ENCODE results near the gene VCAN.

The VCAN gene

GRCh38 chr5:83570916-83571315 is 99.4 kb downstream of the VCAN start:
- no peak overlapping the region for H3K4me3 ChIP-seq (ENCODE audit: low read depth in 1 of 2, low read length in 2 of 2)
- no peak overlapping the region for H3K9ac ChIP-seq (ENCODE audit: low read depth in 1 of 2, low read length in 2 of 2)
- no peaks in the 10 kb centered on the region for H3K36me3 ChIP-seq (ENCODE audit: control insufficient read depth in 1 of 2, insufficient read depth in 2 of 2, low read length in 2 of 2)
- no peaks in the 10 kb centered on the region for H3K4me1 ChIP-seq (ENCODE audit: control insufficient read depth in 1 of 2, insufficient read depth in 2 of 2, low read length in 2 of 2)
- no peaks in the 10 kb centered on the region for H3K27me3 ChIP-seq (ENCODE audit: control insufficient read depth in 1 of 2, insufficient read depth in 2 of 2, low read length in 2 of 2)
- H3K27ac ChIP-seq (ENCODE audit: low read depth, low read length), result no peak overlapping the region
- H3K9me3 ChIP-seq (ENCODE audit: control insufficient read depth in 1 of 2, low read length in 2 of 2), result no peaks in the 10 kb centered on the region

- Histone ChIP-seq H3K4me1 (ENCODE audit: control insufficient read depth in 1 of 2, insufficient read depth in 2 of 2, low read length in 2 of 2) (peaks cover 0 to 3% of the 10 kb centered on the region in 2 donors), H3K9ac (ENCODE audit: low read depth in 1 of 2, low read length in 2 of 2) (no peak overlapping the region), H3K4me3 (ENCODE audit: low read depth in 1 of 2, low read length in 2 of 2) (no peak overlapping the region), H3K36me3 (ENCODE audit: control insufficient read depth in 1 of 2, insufficient read depth in 2 of 2, low read length in 2 of 2) (no peaks in the 10 kb centered on the region), H3K27ac (ENCODE audit: low read depth, low read length) (no peak overlapping the region), H3K27me3 (ENCODE audit: control insufficient read depth in 1 of 2, insufficient read depth in 2 of 2, low read length in 2 of 2) (no peaks in the 10 kb centered on the region), H3K9me3 (ENCODE audit: control insufficient read depth in 1 of 2, low read length in 2 of 2) (no peaks in the 10 kb centered on the region)
Measured at GRCh38 chr5:83572271-83572670, 100.7 kb downstream of the VCAN start.

GRCh38 chr5:83576341-83576740 is 104.8 kb downstream of the VCAN start:
- Histone ChIP-seq H3K36me3 (ENCODE audit: control insufficient read depth in 1 of 2, insufficient read depth in 2 of 2, low read length in 2 of 2) (no peaks in the 10 kb centered on the region), H3K9me3 (ENCODE audit: control insufficient read depth in 1 of 2, low read length in 2 of 2) (no peaks in the 10 kb centered on the region), H3K9ac (ENCODE audit: low read depth in 1 of 2, low read length in 2 of 2) (no peak overlapping the region), H3K27ac (ENCODE audit: low read depth, low read length) (no peak overlapping the region), H3K4me3 (ENCODE audit: low read depth in 1 of 2, low read length in 2 of 2) (no peak overlapping the region), H3K27me3 (ENCODE audit: control insufficient read depth in 1 of 2, insufficient read depth in 2 of 2, low read length in 2 of 2) (peaks cover 0 to 3% of the 10 kb centered on the region in 2 donors), H3K4me1 (ENCODE audit: control insufficient read depth in 1 of 2, insufficient read depth in 2 of 2, low read length in 2 of 2) (peaks cover 0 to 5% of the 10 kb centered on the region in 2 donors)

- Histone ChIP-seq H3K27me3 (ENCODE audit: control insufficient read depth in 1 of 2, insufficient read depth in 2 of 2, low read length in 2 of 2) (peaks cover 0 to 3% of the 10 kb centered on the region in 2 donors), H3K4me3 (ENCODE audit: low read depth in 1 of 2, low read length in 2 of 2) (no peak overlapping the region), H3K4me1 (ENCODE audit: control insufficient read depth in 1 of 2, insufficient read depth in 2 of 2, low read length in 2 of 2) (peaks cover 0 to 5% of the 10 kb centered on the region in 2 donors), H3K9ac (ENCODE audit: low read depth in 1 of 2, low read length in 2 of 2) (no peak overlapping the region), H3K9me3 (ENCODE audit: control insufficient read depth in 1 of 2, low read length in 2 of 2) (no peaks in the 10 kb centered on the region), H3K27ac (ENCODE audit: low read depth, low read length) (no peak overlapping the region), H3K36me3 (ENCODE audit: control insufficient read depth in 1 of 2, insufficient read depth in 2 of 2, low read length in 2 of 2) (no peaks in the 10 kb centered on the region)
Measured at GRCh38 chr5:83577036-83577636, 105.6 kb downstream of the VCAN start.

- Histone ChIP-seq H3K36me3 (ENCODE audit: control insufficient read depth in 1 of 2, insufficient read depth in 2 of 2, low read length in 2 of 2) (no peaks in the 10 kb centered on the region), H3K9ac (ENCODE audit: low read depth in 1 of 2, low read length in 2 of 2) (no peak overlapping the region), H3K4me1 (ENCODE audit: control insufficient read depth in 1 of 2, insufficient read depth in 2 of 2, low read length in 2 of 2) (no peaks in the 10 kb centered on the region), H3K9me3 (ENCODE audit: control insufficient read depth in 1 of 2, low read length in 2 of 2) (no peaks in the 10 kb centered on the region), H3K27me3 (ENCODE audit: control insufficient read depth in 1 of 2, insufficient read depth in 2 of 2, low read length in 2 of 2) (peaks cover 0 to 3% of the 10 kb centered on the region in 2 donors), H3K4me3 (ENCODE audit: low read depth in 1 of 2, low read length in 2 of 2) (no peak overlapping the region), H3K27ac (ENCODE audit: low read depth, low read length) (no peak overlapping the region)
Measured at GRCh38 chr5:83583859-83584258, 112.3 kb downstream of the VCAN start.

GRCh38 chr5:83586874-83587776 is 115.6 kb downstream of the VCAN start:
- Histone ChIP-seq H3K4me1 (ENCODE audit: control insufficient read depth in 1 of 2, insufficient read depth in 2 of 2, low read length in 2 of 2) (no peaks in the 10 kb centered on the region), H3K9ac (ENCODE audit: low read depth in 1 of 2, low read length in 2 of 2) (no peak overlapping the region), H3K36me3 (ENCODE audit: control insufficient read depth in 1 of 2, insufficient read depth in 2 of 2, low read length in 2 of 2) (no peaks in the 10 kb centered on the region), H3K27ac (ENCODE audit: low read depth, low read length) (no peak overlapping the region), H3K4me3 (ENCODE audit: low read depth in 1 of 2, low read length in 2 of 2) (no peak overlapping the region), H3K27me3 (ENCODE audit: control insufficient read depth in 1 of 2, insufficient read depth in 2 of 2, low read length in 2 of 2) (no peaks in the 10 kb centered on the region), H3K9me3 (ENCODE audit: control insufficient read depth in 1 of 2, low read length in 2 of 2) (no peaks in the 10 kb centered on the region)

GRCh38 chr5:83589786-83590185 is 118.2 kb downstream of the VCAN start:
- H3K4me3 ChIP-seq (ENCODE audit: low read depth in 1 of 2, low read length in 2 of 2), result no peak overlapping the region

GRCh38 chr5:83590966-83591365 is 119.4 kb downstream of the VCAN start:
- Histone ChIP-seq H3K36me3 (ENCODE audit: control insufficient read depth in 1 of 2, insufficient read depth in 2 of 2, low read length in 2 of 2) (no peaks in the 10 kb centered on the region), H3K9me3 (ENCODE audit: control insufficient read depth in 1 of 2, low read length in 2 of 2) (no peaks in the 10 kb centered on the region), H3K9ac (ENCODE audit: low read depth in 1 of 2, low read length in 2 of 2) (no peak overlapping the region), H3K27ac (ENCODE audit: low read depth, low read length) (no peak overlapping the region), H3K4me1 (ENCODE audit: control insufficient read depth in 1 of 2, insufficient read depth in 2 of 2, low read length in 2 of 2) (no peaks in the 10 kb centered on the region), H3K4me3 (ENCODE audit: low read depth in 1 of 2, low read length in 2 of 2) (no peak overlapping the region), H3K27me3 (ENCODE audit: control insufficient read depth in 1 of 2, insufficient read depth in 2 of 2, low read length in 2 of 2) (no peaks in the 10 kb centered on the region)

More at GRCh38 chr5:83589786-83590185, 118.2 kb downstream of the VCAN start:
- Histone ChIP-seq H3K4me1 (ENCODE audit: control insufficient read depth in 1 of 2, insufficient read depth in 2 of 2, low read length in 2 of 2) (no peaks in the 10 kb centered on the region), H3K27ac (ENCODE audit: low read depth, low read length) (no peak overlapping the region), H3K36me3 (ENCODE audit: control insufficient read depth in 1 of 2, insufficient read depth in 2 of 2, low read length in 2 of 2) (no peaks in the 10 kb centered on the region), H3K9ac (ENCODE audit: low read depth in 1 of 2, low read length in 2 of 2) (no peak overlapping the region), H3K9me3 (ENCODE audit: control insufficient read depth in 1 of 2, low read length in 2 of 2) (no peaks in the 10 kb centered on the region), H3K27me3 (ENCODE audit: control insufficient read depth in 1 of 2, insufficient read depth in 2 of 2, low read length in 2 of 2) (no peaks in the 10 kb centered on the region)

GRCh38 chr5:83595217-83595616 is 123.7 kb downstream of the VCAN start:
- Histone ChIP-seq H3K9me3 (ENCODE audit: control insufficient read depth in 1 of 2, low read length in 2 of 2) (no peaks in the 10 kb centered on the region), H3K36me3 (ENCODE audit: control insufficient read depth in 1 of 2, insufficient read depth in 2 of 2, low read length in 2 of 2) (no peaks in the 10 kb centered on the region), H3K9ac (ENCODE audit: low read depth in 1 of 2, low read length in 2 of 2) (no peak overlapping the region), H3K27me3 (ENCODE audit: control insufficient read depth in 1 of 2, insufficient read depth in 2 of 2, low read length in 2 of 2) (no peaks in the 10 kb centered on the region), H3K4me1 (ENCODE audit: control insufficient read depth in 1 of 2, insufficient read depth in 2 of 2, low read length in 2 of 2) (no peaks in the 10 kb centered on the region), H3K27ac (ENCODE audit: low read depth, low read length) (no peak overlapping the region), H3K4me3 (ENCODE audit: low read depth in 1 of 2, low read length in 2 of 2) (no peak overlapping the region)

GRCh38 chr5:83608122-83608521 is 136.6 kb downstream of the VCAN start:
- no peak overlapping the region for H3K9ac ChIP-seq (ENCODE audit: low read depth in 1 of 2, low read length in 2 of 2)
- H3K27me3 ChIP-seq (ENCODE audit: control insufficient read depth in 1 of 2, insufficient read depth in 2 of 2, low read length in 2 of 2), result no peaks in the 10 kb centered on the region
- H3K9me3 ChIP-seq (ENCODE audit: control insufficient read depth in 1 of 2, low read length in 2 of 2), result no peaks in the 10 kb centered on the region
- no peak overlapping the region for H3K27ac ChIP-seq (ENCODE audit: low read depth, low read length)
- H3K36me3 ChIP-seq (ENCODE audit: control insufficient read depth in 1 of 2, insufficient read depth in 2 of 2, low read length in 2 of 2), result no peaks in the 10 kb centered on the region
- H3K4me3 ChIP-seq (ENCODE audit: low read depth in 1 of 2, low read length in 2 of 2), result no peak overlapping the region
- H3K4me1 ChIP-seq (ENCODE audit: control insufficient read depth in 1 of 2, insufficient read depth in 2 of 2, low read length in 2 of 2), result no peaks in the 10 kb centered on the region
